ENCODE data around the gene DYNLT2. TPM values are rescaled to one million over a fixed set of nuclear protein-coding genes. Genes with fewer than 3 reads are reported as not detected.

The DYNLT2 gene
- total and polyA plus RNA-seq, 2 of the 13 experiments (the other 11 are each of a cell fraction or from before 2014, with no cell fraction given) = 2.1 to 4.3 TPM

- TF ChIP-seq BHLHE40 (IDR thresholded peaks at IDR 0.05; ENCODE audit: low read length) (no peak), ZBTB2 (CRISPR knock-in tag; IDR thresholded peaks at IDR 0.05; ENCODE audit: low read depth) (peak; percentile 74), AFF4 (CRISPR knock-in tag; IDR thresholded peaks at IDR 0.05) (0 out of 2 replicates have a peak, but pooled peaks have one; percentile 46), XBP1 (CRISPR knock-in tag; IDR thresholded peaks at IDR 0.05) (no peak), TSC22D2 (CRISPR knock-in tag; IDR thresholded peaks at IDR 0.05; ENCODE audit: borderline replicate concordance) (no peak), TCF7 (IDR thresholded peaks at IDR 0.05; ENCODE audit: low read depth) (no peak), ELF1 (CRISPR knock-in tag; IDR thresholded peaks at IDR 0.05) (no peak), THRA (CRISPR knock-in tag; IDR thresholded peaks at IDR 0.05; ENCODE audit: borderline replicate concordance) (no peak), HNRNPK (IDR thresholded peaks at IDR 0.05; ENCODE audit: low read depth, low read length, poor library complexity, severe bottlenecking) (no peak), ZNF883 (CRISPR knock-in tag; IDR thresholded peaks at IDR 0.05; ENCODE audit: not compliant biosample characterization) (peak; percentile 38), U2AF1 (optimal IDR thresholded peaks at IDR 0.05; ENCODE audit: low read depth, low read length) (no peak), AGO2 (optimal IDR thresholded peaks at IDR 0.05; ENCODE audit: low read depth, low read length) (peak; percentile 46), ZFY (CRISPR knock-in tag; IDR thresholded peaks at IDR 0.05) (peak; percentile 62), MTERF4 (CRISPR knock-in tag; IDR thresholded peaks at IDR 0.05) (peak; percentile 46; the same call in 1 of the 2 replicates), ZNF569 (CRISPR knock-in tag; IDR thresholded peaks at IDR 0.05; ENCODE audit: borderline replicate concordance) (no peak), ZFP36L2 (CRISPR knock-in tag; IDR thresholded peaks at IDR 0.05) (no peak), TBX2 (CRISPR knock-in tag; IDR thresholded peaks at IDR 0.05; ENCODE audit: borderline replicate concordance) (no peak), ZNF235 (CRISPR knock-in tag; IDR thresholded peaks at IDR 0.05; ENCODE audit: borderline replicate concordance) (no peak), GPN1 (CRISPR knock-in tag; IDR thresholded peaks at IDR 0.05; ENCODE audit: borderline replicate concordance) (no peak), ZNF749 (CRISPR knock-in tag; IDR thresholded peaks at IDR 0.05; ENCODE audit: borderline replicate concordance) (peak; percentile 49; the same call in 1 of the 2 replicates), ZKSCAN5 (CRISPR knock-in tag; IDR thresholded peaks at IDR 0.05) (no peak), ZNF780A (CRISPR knock-in tag; IDR thresholded peaks at IDR 0.05) (no peak), ZNF598 (CRISPR knock-in tag; IDR thresholded peaks at IDR 0.05; ENCODE audit: borderline replicate concordance) (no peak)
Measured at GRCh38 chr6:169723200-169723909, 28.0 kb downstream of the DYNLT2 start (continued).

Data from HepG2 (cell line).